RWPE1 (cell line): Measurements from ENCODE around the gene UPK1A.
A peak's percentile ranks its signal among the peaks of the same experiment; 100 is the strongest.

Experiments
- CTCF ChIA-PET: fragments of 350-600 bp; sonication (Branson Sonifier 250); formaldehyde crosslinking; extraction: SDS; loops from one replicate; lab custom pipeline; 2021; lab: Yijun Ruan, JAX
- POLR2A ChIA-PET: fragments of 400-600 bp; formaldehyde crosslinking; extraction: SDS; loops from one replicate; lab custom pipeline; 2020; ENCODE audit warnings: antibody characterized with exemption; ENCODE audit not compliant: low non-redundant PET; lab: Yijun Ruan, JAX
- DNase-seq: peaks from one replicate; pipeline ENCODE4 v3.0.0; 2012; ENCODE audit warnings: low spot score
- H3K27ac ChIP-seq: fragments of 450-650 bp; 2 replicates; pipeline ENCODE4 v1.5.1; 2017
- CTCF ChIP-seq: fragments of 450-650 bp; conservative IDR thresholded peaks from 2 replicates; pipeline ENCODE4 v1.5.1; 2017; ENCODE audit warnings: low read depth, mild to moderate bottlenecking

UPK1A gene

GRCh38 chr19:35718345-35719041 lies 52.2 kb downstream of the UPK1A start:
- CTCF ChIA-PET, result no interaction called here
- POLR2A ChIA-PET, result interaction anchor here (1.0 kb wide), 1 partner anchor 22 kb away, joined by 4 read pairs; no protein-coding TSS in a partner anchor
- no peak for TF ChIP-seq CTCF
- no peak for DNase-seq
- peak overlapping the region; percentile 93 for H3K27ac ChIP-seq

- ChIA-PET POLR2A (interaction anchor here (1.0 kb wide), 1 partner anchor 21 kb away, joined by 4 read pairs; no protein-coding TSS in a partner anchor), CTCF (no interaction called here)
- no peak for DNase-seq
- no peak for TF ChIP-seq CTCF
- H3K27ac ChIP-seq, result peak overlapping the region; percentile 93
Measured at GRCh38 chr19:35719402-35720162, 53.3 kb downstream of the UPK1A start.

- ChIA-PET CTCF (interaction anchor here (0.6 kb wide), 1 partner anchor 175 kb away, joined by 4 read pairs; no protein-coding TSS in a partner anchor), POLR2A (no interaction called here)
- peak overlapping the region; percentile 93 for H3K27ac ChIP-seq
Measured at GRCh38 chr19:35720163-35720524, 53.8 kb downstream of the UPK1A start.

GRCh38 chr19:35720648-35721047 lies 54.3 kb downstream of the UPK1A start:
- ChIA-PET POLR2A (no interaction called here), CTCF (interaction anchor here (0.6 kb wide), 1 partner anchor 174 kb away, joined by 4 read pairs; no protein-coding TSS in a partner anchor)
- H3K27ac ChIP-seq, result no peak overlapping the region
- no peak for DNase-seq
- TF ChIP-seq CTCF, result no peak

More at GRCh38 chr19:35720163-35720524, 53.8 kb downstream of the UPK1A start:
- no peak for TF ChIP-seq CTCF
- no peak for DNase-seq

- TF ChIP-seq CTCF, result no peak
- no peak for DNase-seq
- ChIA-PET CTCF (no interaction called here), POLR2A (no interaction called here)
- H3K27ac ChIP-seq, result no peak overlapping the region
Measured at GRCh38 chr19:35721374-35721773, 55.1 kb downstream of the UPK1A start.

GRCh38 chr19:35722461-35722860 lies 56.1 kb downstream of the UPK1A start:
- TF ChIP-seq CTCF, result no peak
- 0 out of 2 replicates have a peak overlapping the region, but pooled peaks have one; percentile 4 for H3K27ac ChIP-seq
- POLR2A ChIA-PET, result no interaction called here
- no peak for DNase-seq
- CTCF ChIA-PET, result interaction anchor here (1.1 kb wide), 1 partner anchor 18 kb away, joined by 3 read pairs; no protein-coding TSS in a partner anchor
